ENCODE results near the gene CSGALNACT2. TPM values are rescaled to one million over a fixed set of nuclear protein-coding genes. Genes with fewer than 3 reads are reported as not detected.

CSGALNACT2 gene
- total and polyA plus RNA-seq, 9 of the 15 experiments (the other 6 are each of a cell fraction or from before 2014, with no cell fraction given) = 1.4 to 7.3 (median 3.5) TPM

GRCh38 chr10:43197834-43198681 lies 59.8 kb downstream of the CSGALNACT2 start (continued):
- TF ChIP-seq RBM14 (IDR thresholded peaks at IDR 0.05; ENCODE audit: borderline replicate concordance, insufficient read depth, low read depth, low read length) (no peak), PHB2 (IDR thresholded peaks at IDR 0.05; ENCODE audit: low read depth) (no peak), TRIM28 (IDR thresholded peaks at IDR 0.05) (no peak), E4F1 (CRISPR knock-in tag; IDR thresholded peaks at IDR 0.05; ENCODE audit: borderline replicate concordance) (no peak), LEF1 (IDR thresholded peaks at IDR 0.05) (no peak), ZNF316 (IDR thresholded peaks at IDR 0.05) (no peak), ZC3H8 (IDR thresholded peaks at IDR 0.05) (no peak), SMAD4 (CRISPR knock-in tag; conservative IDR thresholded peaks at IDR 0.05) (no peak), ZNF197 (CRISPR knock-in tag; IDR thresholded peaks at IDR 0.05; ENCODE audit: low read depth) (no peak), ZNF224 (CRISPR knock-in tag; IDR thresholded peaks at IDR 0.05) (no peak), MECOM (CRISPR knock-in tag; IDR thresholded peaks at IDR 0.05) (no peak), ATF3 (IDR thresholded peaks at IDR 0.05) (no peak), ATF3 (CRISPR knock-in tag; conservative IDR thresholded peaks at IDR 0.05) (no peak), PPARD (CRISPR knock-in tag; IDR thresholded peaks at IDR 0.05) (no peak), ETV1 (tag; conservative IDR thresholded peaks at IDR 0.05; ENCODE audit: low read depth) (no peak)
- TF ChIP-seq, protein P1, sequence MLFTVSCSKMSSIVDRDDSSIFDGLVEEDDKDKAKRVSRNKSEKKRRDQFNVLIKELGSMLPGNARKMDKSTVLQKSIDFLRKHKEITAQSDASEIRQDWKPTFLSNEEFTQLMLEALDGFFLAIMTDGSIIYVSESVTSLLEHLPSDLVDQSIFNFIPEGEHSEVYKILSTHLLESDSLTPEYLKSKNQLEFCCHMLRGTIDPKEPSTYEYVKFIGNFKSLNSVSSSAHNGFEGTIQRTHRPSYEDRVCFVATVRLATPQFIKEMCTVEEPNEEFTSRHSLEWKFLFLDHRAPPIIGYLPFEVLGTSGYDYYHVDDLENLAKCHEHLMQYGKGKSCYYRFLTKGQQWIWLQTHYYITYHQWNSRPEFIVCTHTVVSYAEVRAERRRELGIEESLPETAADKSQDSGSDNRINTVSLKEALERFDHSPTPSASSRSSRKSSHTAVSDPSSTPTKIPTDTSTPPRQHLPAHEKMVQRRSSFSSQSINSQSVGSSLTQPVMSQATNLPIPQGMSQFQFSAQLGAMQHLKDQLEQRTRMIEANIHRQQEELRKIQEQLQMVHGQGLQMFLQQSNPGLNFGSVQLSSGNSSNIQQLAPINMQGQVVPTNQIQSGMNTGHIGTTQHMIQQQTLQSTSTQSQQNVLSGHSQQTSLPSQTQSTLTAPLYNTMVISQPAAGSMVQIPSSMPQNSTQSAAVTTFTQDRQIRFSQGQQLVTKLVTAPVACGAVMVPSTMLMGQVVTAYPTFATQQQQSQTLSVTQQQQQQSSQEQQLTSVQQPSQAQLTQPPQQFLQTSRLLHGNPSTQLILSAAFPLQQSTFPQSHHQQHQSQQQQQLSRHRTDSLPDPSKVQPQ (CRISPR knock-in tag; IDR thresholded peaks at IDR 0.05; ENCODE audit: borderline replicate concordance) = no peak
- TF ChIP-seq, protein P2, sequence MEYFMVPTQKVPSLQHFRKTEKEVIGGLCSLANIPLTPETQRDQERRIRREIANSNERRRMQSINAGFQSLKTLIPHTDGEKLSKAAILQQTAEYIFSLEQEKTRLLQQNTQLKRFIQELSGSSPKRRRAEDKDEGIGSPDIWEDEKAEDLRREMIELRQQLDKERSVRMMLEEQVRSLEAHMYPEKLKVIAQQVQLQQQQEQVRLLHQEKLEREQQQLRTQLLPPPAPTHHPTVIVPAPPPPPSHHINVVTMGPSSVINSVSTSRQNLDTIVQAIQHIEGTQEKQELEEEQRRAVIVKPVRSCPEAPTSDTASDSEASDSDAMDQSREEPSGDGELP (CRISPR knock-in tag; IDR thresholded peaks at IDR 0.05; ENCODE audit: borderline replicate concordance) = 0 out of 2 replicates have a peak, but pooled peaks have one; percentile 30
